ENCODE data around the gene EI24.
"Not testable (repeated sequence)": the region's sequence is repeated elsewhere in the genome, so short reads cannot be mapped to it uniquely, and the experiment has no call there.

EI24 gene

DNA sequence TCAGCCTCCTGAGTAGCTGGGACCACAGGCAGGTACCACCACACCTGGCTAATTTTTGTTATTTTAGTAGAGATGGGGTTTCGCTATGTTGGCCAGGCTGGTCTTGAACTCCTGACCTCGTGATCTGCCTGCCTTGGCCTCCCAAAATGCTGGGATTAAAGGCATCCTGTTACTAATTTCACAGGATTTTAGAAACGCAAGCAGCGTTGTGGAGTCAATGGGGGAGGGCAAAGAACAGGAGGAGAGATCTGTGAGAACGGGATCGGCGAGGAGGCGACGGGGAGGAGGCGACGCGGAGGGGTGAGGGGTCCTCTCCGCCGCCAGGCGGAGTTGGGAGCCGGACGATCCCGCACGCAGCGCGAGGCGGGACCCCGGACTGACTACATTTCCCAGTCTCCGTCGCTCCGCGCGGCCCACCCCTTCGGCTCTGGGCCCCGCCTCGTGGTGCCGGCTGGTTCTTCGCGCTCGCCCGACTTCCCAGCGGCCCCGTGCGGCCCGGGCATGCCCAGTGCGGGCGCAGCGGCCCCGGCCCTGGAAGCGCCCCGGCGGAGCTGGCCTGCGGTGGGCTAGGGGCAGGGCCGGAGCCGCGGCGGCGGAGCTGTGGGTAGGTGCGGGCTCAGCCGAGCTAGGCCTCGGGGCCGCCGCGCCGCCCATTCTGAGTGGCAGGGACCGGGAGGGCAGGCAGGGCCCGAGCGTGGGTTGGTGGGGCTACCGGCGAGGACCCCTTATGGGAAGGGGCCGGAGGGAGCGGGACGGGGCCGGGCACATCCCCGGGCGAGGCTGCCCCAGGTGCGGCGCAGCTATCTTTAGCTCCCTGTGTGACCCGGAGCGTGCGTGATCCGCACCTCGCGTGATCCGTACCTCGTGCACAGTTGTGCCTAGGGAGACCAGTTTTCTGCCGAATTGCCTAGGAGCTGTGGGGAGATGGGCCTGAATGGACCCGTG, at the start of gene EI24:
Gene EI24, plus strand, starts transcription at position 508 of the 945 bp plus-strand sequence. CDS start 3,051 bp downstream, outside the sequence.
- peak; percentile 80 for DNase-seq

GRCh38 chr11:125519860-125520834, 49.1 kb upstream of the EI24 start:
- no peak for DNase-seq

DNA sequence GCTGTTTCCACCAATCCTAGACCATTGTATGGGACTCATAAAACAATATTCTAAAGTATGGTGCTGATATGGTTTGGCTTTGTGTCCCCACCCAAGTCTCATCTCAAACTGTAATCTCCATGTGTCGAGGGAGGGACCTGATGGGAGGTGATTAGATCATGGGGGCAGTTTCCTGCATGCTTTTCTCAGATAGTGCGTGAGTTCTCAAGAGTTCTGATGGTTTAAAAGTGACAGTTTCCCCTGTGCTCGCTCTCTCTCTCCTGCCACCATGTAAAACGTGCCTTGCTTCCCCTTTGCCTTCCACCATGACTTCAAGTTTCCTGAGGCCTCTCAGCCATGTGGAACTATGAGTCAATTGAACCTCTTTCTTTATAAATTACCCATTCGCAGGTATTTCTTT, 44.0 kb upstream of the EI24 start:
- no peak for DNase-seq

DNA sequence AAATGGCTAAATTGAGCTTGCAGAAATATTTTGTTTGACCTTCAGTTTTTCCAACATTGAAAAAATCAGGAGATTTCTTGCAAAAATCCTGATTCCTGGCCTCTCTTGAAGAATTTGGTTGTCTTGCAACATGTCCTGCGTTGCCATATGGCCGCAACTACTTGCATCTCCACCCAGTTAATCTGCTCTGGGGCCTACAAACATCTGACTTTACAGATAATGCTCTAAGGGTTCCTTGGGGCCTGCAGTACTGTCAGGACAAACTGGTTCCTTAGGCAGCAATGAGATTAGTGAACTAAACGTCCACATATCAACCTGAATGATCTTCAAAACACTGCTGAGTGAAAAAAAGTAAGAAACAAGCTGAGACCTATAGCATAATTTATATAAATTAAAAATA, 36.6 kb upstream of the EI24 start:
- no peak for DNase-seq

GRCh38 chr11:125535585-125535984, 33.7 kb upstream of the EI24 start:
- DNase-seq = no peak

DNA sequence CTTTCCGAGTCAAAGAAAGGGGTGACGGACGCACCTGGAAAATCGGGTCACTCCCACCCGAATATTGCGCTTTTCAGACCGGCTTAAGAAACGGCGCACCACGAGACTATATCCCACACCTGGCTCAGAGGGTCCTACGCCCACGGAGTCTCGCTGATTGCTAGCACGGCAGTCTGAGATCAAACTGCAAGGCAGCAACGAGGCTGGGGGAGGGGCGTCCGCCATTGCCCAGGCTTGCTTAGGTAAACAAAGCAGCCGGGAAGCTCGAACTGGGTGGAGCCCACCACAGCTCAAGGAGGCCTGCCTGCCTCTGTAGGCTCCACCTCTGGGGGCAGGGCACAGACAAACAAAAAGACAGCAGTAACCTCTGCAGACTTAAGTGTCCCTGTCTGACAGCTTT, 32.4 kb upstream of the EI24 start:
- DNase-seq = not testable (repeated sequence)

GRCh38 chr11:125542709-125543108, 26.6 kb upstream of the EI24 start:
- DNase-seq = no peak

GRCh38 chr11:125550780-125551179, 18.5 kb upstream of the EI24 start:
- DNase-seq = no peak

DNA sequence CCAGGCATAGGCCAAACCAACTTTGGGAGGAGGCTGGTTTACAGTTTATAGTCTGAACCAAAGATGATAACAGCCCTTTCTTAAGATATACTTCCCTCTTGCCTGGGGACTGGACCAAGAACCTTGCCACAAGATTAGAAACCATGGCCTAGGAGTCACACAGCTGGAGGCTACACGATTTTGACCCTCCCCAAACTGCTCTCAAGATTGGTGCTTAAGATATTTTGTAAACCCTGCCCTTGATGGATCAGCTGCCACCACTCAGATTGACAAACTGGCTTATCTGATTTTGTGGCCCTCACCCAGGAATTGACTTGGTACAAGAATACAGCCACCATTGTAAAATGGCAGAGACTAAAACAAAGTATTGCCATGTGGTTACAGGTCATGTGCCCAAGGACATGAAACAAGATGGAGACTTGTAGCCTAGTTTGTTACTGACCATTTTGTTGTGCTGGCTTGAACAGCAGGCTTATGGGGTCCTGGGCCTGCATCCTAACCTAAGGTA, 17.4 kb upstream of the EI24 start:
- no peak for DNase-seq

GRCh38 chr11:125552927-125553326, 16.4 kb upstream of the EI24 start:
- no peak for DNase-seq

GRCh38 chr11:125553357-125553756, 15.9 kb upstream of the EI24 start:
- no peak for DNase-seq

DNA sequence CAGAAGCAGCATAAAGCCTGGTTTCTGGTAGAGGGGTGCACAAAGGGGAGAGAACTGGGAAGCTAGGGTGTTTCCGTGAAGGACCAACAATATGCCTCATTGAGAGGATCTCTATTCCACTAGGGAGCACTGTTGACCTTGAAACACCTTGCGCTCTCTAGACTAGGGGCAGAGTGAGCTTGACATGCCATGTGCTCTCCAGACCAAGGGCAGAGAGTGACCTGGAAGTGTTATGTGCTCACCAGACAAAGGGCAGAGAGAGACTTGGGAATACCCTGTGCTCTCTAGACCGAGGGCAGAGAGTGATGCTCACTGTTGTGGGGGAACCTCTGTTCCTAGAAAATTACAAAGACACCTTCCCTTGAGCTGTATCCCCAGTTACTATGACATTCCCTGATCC, 15.2 kb upstream of the EI24 start:
- DNase-seq = no peak

- DNase-seq = no peak
These were observed 9.4 kb upstream of the EI24 start for GRCh38 chr11:125559888-125560287.

DNA sequence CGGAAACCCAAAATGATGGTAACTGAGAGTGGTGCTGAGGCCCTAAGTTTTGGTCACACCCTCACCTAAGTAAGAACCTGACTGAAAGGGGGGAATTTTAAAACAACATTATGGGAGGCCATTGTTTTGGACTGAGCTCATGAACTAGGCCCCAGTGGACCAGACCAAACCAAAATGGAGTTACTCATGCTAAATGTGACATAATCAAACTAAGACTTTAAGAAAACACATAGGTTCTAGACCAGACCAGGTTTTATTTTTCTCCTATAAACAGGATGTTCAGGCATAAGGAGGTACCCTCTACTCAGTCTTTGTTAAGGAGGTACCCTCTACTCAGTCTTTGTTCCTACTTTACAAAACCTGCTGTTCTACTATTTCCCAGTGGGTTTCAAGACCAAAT, 7.4 kb upstream of the EI24 start:
- DNase-seq = no peak

GRCh38 chr11:125562430-125562829, 6.8 kb upstream of the EI24 start:
- DNase-seq = no peak

GRCh38 chr11:125564357-125564756, 4.9 kb upstream of the EI24 start:
- DNase-seq = no peak

DNA sequence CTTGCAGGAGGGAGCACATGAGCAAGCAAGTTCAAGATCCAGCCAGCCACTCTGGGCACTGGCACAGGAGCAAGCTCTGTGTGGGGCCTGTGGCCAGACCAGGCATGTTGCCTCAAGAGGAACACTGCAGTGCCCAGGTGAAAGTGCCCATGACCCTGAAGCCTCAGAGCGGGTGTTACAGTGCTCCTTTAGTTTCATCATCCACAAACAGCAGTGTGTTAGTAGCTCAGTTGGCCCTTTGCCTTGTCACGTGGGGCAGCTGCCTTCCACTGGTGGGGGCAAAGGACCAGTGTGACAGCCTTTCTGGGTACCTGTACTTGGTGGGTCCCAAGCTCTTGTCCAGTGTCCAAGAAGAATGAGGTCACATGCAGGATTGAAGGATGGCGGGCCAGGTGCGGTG, 3.0 kb upstream of the EI24 start:
- no peak for DNase-seq

GRCh38 chr11:125569915-125570621, 791 bp downstream of the EI24 start:
- DNase-seq = no peak

DNA sequence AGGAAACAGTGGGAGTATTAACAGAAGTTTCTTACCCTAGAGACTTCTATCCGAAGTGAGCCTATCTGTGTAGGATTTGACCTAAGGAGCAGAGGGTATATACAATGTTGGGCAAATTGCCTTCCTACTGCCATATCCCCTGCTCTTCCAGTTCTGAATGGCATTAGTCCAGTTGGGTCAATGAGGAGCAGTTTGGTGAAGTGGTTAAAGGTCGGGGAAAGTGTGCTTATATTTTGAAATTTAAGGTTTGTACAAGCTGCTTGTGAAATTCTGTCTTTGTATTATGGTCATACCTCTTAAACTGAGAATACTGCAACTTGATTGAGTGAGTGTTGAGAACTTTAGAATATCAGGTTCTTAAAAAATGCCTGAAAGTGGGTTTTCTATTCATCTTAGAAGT, 1.7 kb downstream of the EI24 start:
- no peak for DNase-seq

DNA sequence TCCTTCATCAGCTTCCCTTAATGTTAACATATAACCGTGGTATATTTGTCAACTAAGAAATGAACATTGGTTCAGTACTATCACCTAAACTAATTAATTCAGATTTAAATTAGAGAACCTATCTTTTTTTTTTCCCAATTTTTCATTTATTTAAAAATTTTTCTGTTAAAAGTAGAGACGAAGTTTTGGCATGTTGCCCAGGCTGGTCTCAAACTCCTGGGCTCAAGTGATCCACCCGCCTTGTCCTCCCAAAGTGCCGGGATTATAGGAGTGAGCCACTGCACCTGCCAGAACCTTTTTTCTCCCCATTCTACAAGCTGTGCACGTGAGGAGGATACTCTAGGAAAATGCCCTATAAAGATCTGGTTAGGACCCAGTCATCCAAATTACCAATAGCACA, 3.6 kb downstream of the EI24 start:
- DNase-seq = no peak

DNA sequence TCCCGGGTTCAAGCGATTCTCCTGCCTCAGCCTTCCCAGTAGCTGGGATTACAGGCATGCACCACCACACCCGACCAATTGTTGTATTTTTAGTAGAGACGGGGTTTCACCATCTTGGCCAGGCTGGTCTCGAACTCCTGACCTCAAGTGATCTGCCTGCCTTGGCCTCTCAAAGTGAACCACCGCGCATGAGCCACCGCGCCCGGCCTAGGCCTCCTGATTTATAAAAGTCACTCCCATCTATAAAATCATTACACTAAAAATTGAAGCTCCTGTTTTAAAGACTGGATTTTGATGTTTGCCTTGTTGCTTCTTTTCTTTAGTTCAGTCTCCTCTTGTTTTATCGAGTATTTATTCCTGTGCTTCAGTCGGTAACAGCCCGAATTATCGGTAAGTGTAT, 7.9 kb downstream of the EI24 start:
- DNase-seq = not testable (repeated sequence)

DNA sequence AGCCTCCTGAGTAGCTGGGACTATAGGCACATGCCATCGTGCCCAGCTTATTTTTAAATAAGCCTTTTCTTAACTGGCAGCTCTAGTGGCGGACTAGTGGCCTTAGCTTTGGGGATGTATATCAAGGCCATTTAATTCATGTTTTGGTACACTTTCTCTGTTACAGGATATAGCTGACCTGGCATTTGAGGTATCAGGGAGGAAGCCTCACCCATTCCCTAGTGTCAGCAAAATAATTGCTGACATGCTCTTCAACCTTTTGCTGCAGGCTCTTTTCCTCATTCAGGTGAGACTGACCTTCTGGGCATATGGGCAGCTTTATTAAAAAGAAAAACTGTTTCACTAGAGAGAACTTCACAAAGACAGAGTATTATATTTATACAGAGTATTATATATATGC, 9.5 kb downstream of the EI24 start:
- DNase-seq = no peak

DNA sequence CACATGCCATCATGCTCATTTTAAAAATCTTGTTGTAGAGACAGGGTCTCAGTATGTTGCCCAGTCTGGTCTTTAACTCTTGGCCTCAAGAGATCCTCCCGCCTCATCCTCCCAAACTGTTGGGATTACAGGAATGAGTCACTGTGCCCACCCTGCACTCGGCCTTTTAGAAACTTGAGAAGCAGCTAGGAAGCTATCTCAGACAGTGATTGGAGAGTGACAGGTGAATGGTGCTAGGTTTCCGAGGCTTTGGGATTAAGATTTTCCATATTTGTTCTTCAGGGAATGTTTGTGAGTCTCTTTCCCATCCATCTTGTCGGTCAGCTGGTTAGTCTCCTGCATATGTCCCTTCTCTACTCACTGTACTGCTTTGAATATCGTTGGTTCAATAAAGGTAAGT, 10.5 kb downstream of the EI24 start:
- no peak for DNase-seq
